DOHH2 (cell line): ENCODE results near the gene PDE3B.

Source experiments
- H3F3A ChIP-seq: fragments of 200-600 bp; sonication (generic), shearing (Covaris generic); 2 replicates; pipeline ENCODE4 v1.6.0; 2016; ENCODE audit warnings: antibody characterized with exemption, mild to moderate bottlenecking; ENCODE audit not compliant: control insufficient read depth, insufficient read depth
- H3K27ac ChIP-seq: fragments of 200-600 bp; sonication (generic); 2 replicates; pipeline ENCODE4 v1.5.1; 2014; ENCODE audit warnings: low read depth, mild to moderate bottlenecking, low read length, moderate library complexity
- H3K27me3 ChIP-seq: fragments of 200-600 bp; sonication (generic); 2 replicates; pipeline ENCODE4 v1.6.1; 2014; ENCODE audit warnings: mild to moderate bottlenecking, low read length, mixed read lengths; ENCODE audit not compliant: control insufficient read depth
- H3K36me3 ChIP-seq: fragments of 200-600 bp; sonication (generic); 2 replicates; pipeline ENCODE4 v1.6.1; 2014; ENCODE audit warnings: mild to moderate bottlenecking, low read length, moderate library complexity, mixed read lengths; ENCODE audit not compliant: control insufficient read depth
- H3K4me1 ChIP-seq: fragments of 200-600 bp; sonication (generic); 2 replicates; pipeline ENCODE4 v1.6.1; 2014; ENCODE audit warnings: mild to moderate bottlenecking, low read length, mixed read lengths; ENCODE audit not compliant: control insufficient read depth
- H3K4me2 ChIP-seq: fragments of 200-600 bp; sonication (generic); 2 replicates; pipeline ENCODE4 v1.6.0; 2014; ENCODE audit warnings: mild to moderate bottlenecking, low read length, moderate library complexity
- H3K4me3 ChIP-seq: fragments of 200-600 bp; sonication (generic); 2 replicates; pipeline ENCODE4 v1.5.1; 2014; ENCODE audit warnings: mild to moderate bottlenecking, low read length, mixed read lengths
- H3K79me2 ChIP-seq: fragments of 200-600 bp; sonication (generic); 2 replicates; pipeline ENCODE4 v1.6.1; 2014; ENCODE audit warnings: mild to moderate bottlenecking, low read length, mixed read lengths; ENCODE audit not compliant: control insufficient read depth
- H3K9me2 ChIP-seq: fragments of 200-600 bp; sonication (generic); replicated peaks from 2 replicates; pipeline ENCODE4 v1.6.1; 2014; ENCODE audit warnings: mild to moderate bottlenecking, low read length, mixed read lengths; ENCODE audit not compliant: control insufficient read depth
- H3K9me3 ChIP-seq: fragments of 200-600 bp; sonication (generic); 2 replicates; pipeline ENCODE4 v1.6.1; 2014; ENCODE audit warnings: antibody characterized with exemption, low read length, mixed read lengths; ENCODE audit not compliant: control insufficient read depth, insufficient read depth
- H4K20me1 ChIP-seq: fragments of 200-600 bp; sonication (generic); 2 replicates; pipeline ENCODE4 v1.6.0; 2014; ENCODE audit warnings: low read depth, mild to moderate bottlenecking, antibody characterized with exemption, low read length, moderate library complexity; ENCODE audit not compliant: control insufficient read depth, insufficient read depth
- CTCF ChIP-seq: fragments of 200-600 bp; sonication (generic); IDR thresholded peaks from one replicate; pipeline ENCODE4 v1.5.1; 2014; ENCODE audit warnings: antibody characterized with exemption, mild to moderate bottlenecking, low read depth, low read length; ENCODE audit not compliant: poor library complexity, severe bottlenecking
- EZH2phosphoT487 ChIP-seq: fragments of 200-600 bp; sonication (generic); IDR thresholded peaks from 2 replicates; pipeline ENCODE4 v1.6.1; 2017; ENCODE audit warnings: borderline replicate concordance, mild to moderate bottlenecking, antibody characterized with exemption, low read length, moderate library complexity, mixed read lengths

PDE3B gene

GRCh38 chr11:14886513-14886912 is 242.9 kb downstream of the PDE3B start:
- peaks cover 26% of the 10 kb centered on the region for H3K4me1 ChIP-seq
- H3F3A ChIP-seq = no peaks in the 10 kb centered on the region
- H3K79me2 ChIP-seq = peaks cover 35% of the 10 kb centered on the region
- TF ChIP-seq CTCF (no peak), EZH2phosphoT487 (no peak)
- H3K27ac ChIP-seq = no peak overlapping the region
- no peaks in the 10 kb centered on the region for H3K27me3 ChIP-seq
- no peak overlapping the region for H3K4me2 ChIP-seq
- no peaks in the 10 kb centered on the region for H3K9me3 ChIP-seq
- no peaks in the 10 kb centered on the region for H4K20me1 ChIP-seq
- no peak overlapping the region for H3K4me3 ChIP-seq
- peaks cover 24% of the 10 kb centered on the region for H3K36me3 ChIP-seq
- H3K9me2 ChIP-seq = no peaks in the 10 kb centered on the region

- H3K4me1 ChIP-seq = peaks cover 45% of the 10 kb centered on the region
- H3K27ac ChIP-seq = peak overlapping the region; percentile 55
Measured at GRCh38 chr11:14891143-14892035, 247.8 kb downstream of the PDE3B start.

GRCh38 chr11:14892036-14892556 is 248.5 kb downstream of the PDE3B start, which contains the start of gene CYP2R1:
Gene CYP2R1 (minus strand): TSS chr11:14892231. CDS start chr11:14892205, 26 bp downstream.
- peaks cover 52% of the 10 kb centered on the region for H3K4me1 ChIP-seq

More at GRCh38 chr11:14891143-14892035, 247.8 kb downstream of the PDE3B start:
- Histone ChIP-seq H3K9me2 (no peaks in the 10 kb centered on the region), H3K79me2 (peaks cover 30% of the 10 kb centered on the region), H3K9me3 (no peaks in the 10 kb centered on the region), H3F3A (no peaks in the 10 kb centered on the region), H4K20me1 (no peaks in the 10 kb centered on the region), H3K36me3 (peaks cover 7% of the 10 kb centered on the region; the same call in 1 of the 2 replicates), H3K4me3 (peak overlapping the region; percentile 73), H3K27me3 (no peaks in the 10 kb centered on the region), H3K4me2 (peak overlapping the region; percentile 75)
- TF ChIP-seq EZH2phosphoT487 (no peak), CTCF (no peak)

More at GRCh38 chr11:14892036-14892556, 248.5 kb downstream of the PDE3B start, which contains the start of gene CYP2R1:
- H4K20me1 ChIP-seq = no peaks in the 10 kb centered on the region
- peak within 1 kb of the TSS; percentile 73 for H3K4me3 ChIP-seq
- peaks cover 26% of the 10 kb centered on the region for H3K79me2 ChIP-seq
- H3K9me3 ChIP-seq = no peaks in the 10 kb centered on the region
- H3K27me3 ChIP-seq = no peaks in the 10 kb centered on the region
- peak within 1 kb of the TSS; percentile 75 for H3K4me2 ChIP-seq
- TF ChIP-seq CTCF (no peak), EZH2phosphoT487 (no peak)
- H3K9me2 ChIP-seq = no peaks in the 10 kb centered on the region
- peak within 1 kb of the TSS; percentile 55 for H3K27ac ChIP-seq
- no peaks in the 10 kb centered on the region for H3F3A ChIP-seq
- peaks cover 2% of the 10 kb centered on the region; the same call in 1 of the 2 replicates for H3K36me3 ChIP-seq
